WTC11 (cell line): Measurements from ENCODE around the gene EFNB3. TPM values are rescaled to one million over a fixed set of nuclear protein-coding genes. Genes with fewer than 3 reads are reported as not detected.

ENCODE experiments used
- ATAC-seq: fragments of 200-7000 bp; cut with Tn5 transposase; 2 replicates; pipeline ENCODE4 v1.10.0; 2021; ENCODE audit warnings: mild to moderate bottlenecking, moderate library complexity
- CTCF ChIA-PET: fragments of 300-600 bp; sonication (Branson Sonifier 250); formaldehyde crosslinking; loops from one replicate; lab custom pipeline; 2021; ENCODE audit warnings: antibody characterized with exemption; lab: Charles Lee
- POLR2A ChIA-PET: fragments of 350-600 bp; sonication (Branson Sonifier 250); formaldehyde crosslinking; loops from one replicate; lab custom pipeline; 2021; ENCODE audit warnings: antibody characterized with exemption; lab: Charles Lee
- DNase-seq: peaks from one replicate; pipeline ENCODE4 v3.0.0; 2021; ENCODE audit warnings: low spot score
- H3K27ac Mint-ChIP-seq: 2 replicates; pipeline ENCODE4 v1.8.0; 2021; ENCODE audit warnings: mixed read lengths
- H3K27me3 Mint-ChIP-seq: 2 replicates; pipeline ENCODE4 v1.8.0; 2021; ENCODE audit warnings: low read depth, mild to moderate bottlenecking, moderate library complexity, mixed read lengths
- H3K36me3 Mint-ChIP-seq: 2 replicates; pipeline ENCODE4 v1.8.0; 2021; ENCODE audit warnings: mixed read lengths
- H3K4me1 Mint-ChIP-seq: 2 replicates; pipeline ENCODE4 v1.8.0; 2022; ENCODE audit warnings: mixed read lengths
- H3K4me3 Mint-ChIP-seq: 2 replicates; pipeline ENCODE4 v1.8.0; 2021; ENCODE audit warnings: mild to moderate bottlenecking, moderate library complexity, mixed read lengths
- H3K9me3 Mint-ChIP-seq: 2 replicates; pipeline ENCODE4 v1.8.0; 2021; ENCODE audit warnings: mixed read lengths
- AR ChIP-seq: fragments of 250-450 bp; sonication (Bioruptor Pico); IDR thresholded peaks from 2 replicates; pipeline ENCODE4 v1.9.0; 2021; ENCODE audit warnings: mild to moderate bottlenecking
- ATF1 ChIP-seq: sonication (generic); formaldehyde crosslinking; IDR thresholded peaks from 2 replicates; pipeline ENCODE4 v1.8.1; 2023; ENCODE audit warnings: mild to moderate bottlenecking, moderate library complexity, missing genetic modification reagents
- ATF6 ChIP-seq: sonication (generic); formaldehyde crosslinking; IDR thresholded peaks from 2 replicates; pipeline ENCODE4 v1.8.1; 2023; ENCODE audit warnings: mild to moderate bottlenecking, missing genetic modification reagents
- CTCF ChIP-seq: fragments of 200-600 bp; IDR thresholded peaks from 2 replicates; pipeline ENCODE4 v1.8.0; 2022; ENCODE audit warnings: antibody characterized with exemption
- ESRRA ChIP-seq: sonication (generic); formaldehyde crosslinking; IDR thresholded peaks from 2 replicates; pipeline ENCODE4 v1.8.1; 2022; ENCODE audit warnings: mild to moderate bottlenecking, missing genetic modification reagents, borderline replicate concordance
- FOXJ3 ChIP-seq: sonication (generic); formaldehyde crosslinking; IDR thresholded peaks from 2 replicates; pipeline ENCODE4 v1.9.0; 2021; ENCODE audit warnings: missing genetic modification reagents, mild to moderate bottlenecking, borderline replicate concordance
- GABPB1 ChIP-seq: sonication (generic); formaldehyde crosslinking; IDR thresholded peaks from 2 replicates; pipeline ENCODE4 v1.8.1; 2023; ENCODE audit warnings: mild to moderate bottlenecking, missing genetic modification reagents
- MLX ChIP-seq: sonication (generic); formaldehyde crosslinking; IDR thresholded peaks from 2 replicates; pipeline ENCODE4 v1.8.1; 2023; ENCODE audit warnings: mild to moderate bottlenecking, missing genetic modification reagents, moderate library complexity
- NFATC4 ChIP-seq: fragments of 250-450 bp; sonication (Bioruptor Pico); IDR thresholded peaks from 2 replicates; pipeline ENCODE4 v1.9.0; 2021; ENCODE audit warnings: mild to moderate bottlenecking
- PRDM15 ChIP-seq: sonication (generic); formaldehyde crosslinking; IDR thresholded peaks from 2 replicates; pipeline ENCODE4 v1.8.0; 2022; ENCODE audit warnings: missing genetic modification reagents
- RORB ChIP-seq: fragments of 250-450 bp; sonication (Bioruptor Pico); IDR thresholded peaks from 2 replicates; pipeline ENCODE4 v1.9.0; 2021; ENCODE audit warnings: mild to moderate bottlenecking
- SMAD3 ChIP-seq: sonication (generic); formaldehyde crosslinking; IDR thresholded peaks from 2 replicates; pipeline ENCODE4 v1.8.0; 2022; ENCODE audit warnings: missing genetic modification reagents, mild to moderate bottlenecking, borderline replicate concordance
- STAT6 ChIP-seq: sonication (generic); formaldehyde crosslinking; conservative IDR thresholded peaks from 2 replicates; pipeline ENCODE4 v1.8.1; 2023; ENCODE audit warnings: mild to moderate bottlenecking, low read depth, missing genetic modification reagents, moderate library complexity
- TP53 ChIP-seq: sonication (generic); formaldehyde crosslinking; IDR thresholded peaks from 2 replicates; pipeline ENCODE4 v1.8.1; 2023; ENCODE audit warnings: mild to moderate bottlenecking, missing genetic modification reagents
- ZNF121 ChIP-seq: sonication (generic); formaldehyde crosslinking; IDR thresholded peaks from 2 replicates; pipeline ENCODE4 v1.8.0; 2023; ENCODE audit warnings: missing genetic modification reagents
- ZNF396 ChIP-seq: fragments of 250-450 bp; sonication (Bioruptor Pico); IDR thresholded peaks from 2 replicates; pipeline ENCODE4 v1.8.0; 2021; ENCODE audit warnings: mild to moderate bottlenecking, moderate library complexity, borderline replicate concordance
- total RNA-seq: library from RNA; stranded (reverse); gene quantifications from 3 replicates; pipeline ENCODE4 v1.2.3, GENCODE V29; 2021

EFNB3 gene
- total RNA-seq, 1 experiment from 2014 or later, result 14.7 TPM

- TF ChIP-seq PRDM15 (CRISPR knock-in tag) (peak; percentile 40; the same call in 1 of the 2 replicates), ATF6 (CRISPR knock-in tag) (no peak), ZNF396 (CRISPR knock-in tag) (no peak), ESRRA (no peak)
Measured at GRCh38 chr17:7687908-7688807, 16.8 kb upstream of the EFNB3 start, which contains the start of gene WRAP53 (continued).

GRCh38 chr17:7688808-7689316, 16.1 kb upstream of the EFNB3 start:
- Mint-ChIP-seq H3K4me1 (peaks cover 27% of the 10 kb centered on the region), H3K27me3 (no peaks in the 10 kb centered on the region), H3K36me3 (peaks cover 25% of the 10 kb centered on the region), H3K4me3 (peak overlapping the region; percentile 88), H3K9me3 (no peaks in the 10 kb centered on the region), H3K27ac (peak overlapping the region; percentile 87)
- ATAC-seq (no peak), DNase-seq (no peak)
- POLR2A ChIA-PET, result interaction anchor here (1.7 to 5.9 kb wide), 10 partner anchors 12 to 128 kb away, joined by 8 to 80 read pairs (median 36); partner anchors contain the start of genes ATP1B2, EFNB3, FXR2 and MPDU1
- CTCF ChIA-PET, result interaction anchor here (0.9 to 7.0 kb wide), 20 partner anchors 12 to 359 kb away, joined by 3 to 205 read pairs (median 30); partner anchors contain the start of genes ATP1B2, DNAH2, EFNB3 and FXR2
- TF ChIP-seq AR (CRISPR knock-in tag) (no peak), RORB (CRISPR knock-in tag) (no peak), NFATC4 (CRISPR knock-in tag) (no peak), MLX (no peak), ATF1 (CRISPR knock-in tag) (no peak), SMAD3 (CRISPR knock-in tag) (no peak), CTCF (no peak), ZNF121 (CRISPR knock-in tag) (no peak), FOXJ3 (CRISPR knock-in tag) (no peak), STAT6 (CRISPR knock-in tag) (no peak), GABPB1 (CRISPR knock-in tag) (no peak), TP53 (CRISPR knock-in tag) (no peak), ATF6 (CRISPR knock-in tag) (no peak)
